Endothelial cell of umbilical vein (primary cell): ENCODE results near the gene XIRP2. TPM values are rescaled to one million over a fixed set of nuclear protein-coding genes. Genes with fewer than 3 reads are reported as not detected.

Source experiments
- BruUV-seq: library from RNA; stranded (reverse); fragments of 400-500 nt; replicated peaks from 2 replicates; lab custom pipeline; 2021; lab: Mats Ljungman, UMichigan
- CTCF ChIA-PET: fragments of 300-600, 350-600 bp; sonication (Branson Sonifier 250); formaldehyde crosslinking; loops from one replicate; lab custom pipeline; 2021; ENCODE audit warnings: antibody characterized with exemption, inconsistent platforms; lab: Charles Lee
- POLR2A ChIA-PET: fragments of 300-600, 350-600 bp; sonication (Branson Sonifier 250); formaldehyde crosslinking; loops from one replicate; lab custom pipeline; 2021; ENCODE audit warnings: antibody characterized with exemption, inconsistent platforms; lab: Charles Lee
- DNase-seq: peaks from one replicate; pipeline ENCODE4 v3.0.0-alpha.2; 2011; ENCODE audit warnings: low read depth, low spot score
- FAIRE-seq: peaks from 2 replicates; lab custom pipeline; 2011; peaks lifted over from hg19 to GRCh38; lab: Jason Lieb, UNC
- H2AFZ ChIP-seq: 2 replicates; pipeline ENCODE4 v1.6.0; 2012; ENCODE audit warnings: low read depth, low read length, control low read depth, inconsistent platforms
- H3K27ac ChIP-seq: 2 replicates; pipeline ENCODE4 v1.5.1; 2011; ENCODE audit warnings: low read depth, mild to moderate bottlenecking, control low read depth, low read length, moderate library complexity; ENCODE audit not compliant: insufficient read depth
- H3K27me3 ChIP-seq, 2 experiments: 2 replicates each; pipeline versions ENCODE4 v1.6.0 to v1.6.1; 2011; ENCODE audit warnings: low read length in 2 of 2, mixed read lengths in 1 of 2; ENCODE audit not compliant: control insufficient read depth in 2 of 2, insufficient read depth in 2 of 2
- H3K36me3 ChIP-seq, 2 experiments: 2 replicates in 1 of 2; 3 replicates in 1 of 2; pipeline ENCODE4 v1.5.1; 2011; ENCODE audit warnings: low read length in 2 of 2, mild to moderate bottlenecking in 1 of 2, moderate library complexity in 1 of 2; ENCODE audit not compliant: control insufficient read depth in 2 of 2, insufficient read depth in 2 of 2; ENCODE audit errors: extremely low read depth in 1 of 2
- H3K4me1 ChIP-seq: 3 replicates; pipeline ENCODE4 v1.5.1; 2011; ENCODE audit warnings: mild to moderate bottlenecking, low read length; ENCODE audit not compliant: control insufficient read depth, insufficient read depth; ENCODE audit errors: extremely low read depth
- H3K4me2 ChIP-seq: 2 replicates; pipeline ENCODE4 v1.6.1; 2011; ENCODE audit warnings: low read length, control low read depth, mixed read lengths; ENCODE audit not compliant: insufficient read depth
- H3K4me3 ChIP-seq, 3 experiments: fragments of 200-600 bp in 1 of 3; sonication (generic), shearing (Covaris generic) in 1 of 3; replicated peaks in 1 of 3; 2 replicates each; pipeline ENCODE4 v1.5.1; 2011 to 2016; ENCODE audit warnings: control low read depth in 3 of 3, low read length in 3 of 3, mild to moderate bottlenecking in 2 of 3, inconsistent platforms in 1 of 3, low read depth in 1 of 3, moderate library complexity in 1 of 3; ENCODE audit not compliant: insufficient read depth in 1 of 3
- H3K79me2 ChIP-seq: 2 replicates; pipeline ENCODE4 v1.6.0; 2012; ENCODE audit warnings: low read length, inconsistent platforms; ENCODE audit not compliant: control insufficient read depth, insufficient read depth
- H3K9ac ChIP-seq: replicated peaks from 2 replicates; pipeline ENCODE3; 2011; ENCODE audit warnings: low read length, control low read depth; ENCODE audit not compliant: insufficient read depth; ENCODE audit errors: extremely low read depth
- H3K9me1 ChIP-seq: replicated peaks from 3 replicates; pipeline ENCODE4 v1.6.0; 2011; ENCODE audit warnings: mild to moderate bottlenecking, low read length; ENCODE audit not compliant: control insufficient read depth, insufficient read depth; ENCODE audit errors: extremely low read depth
- H3K9me3 ChIP-seq: replicated peaks from 2 replicates; pipeline ENCODE4 v1.5.1; 2012; ENCODE audit warnings: low read length, inconsistent platforms; ENCODE audit not compliant: control insufficient read depth, insufficient read depth
- H4K20me1 ChIP-seq: replicated peaks from 2 replicates; pipeline ENCODE3; 2011; ENCODE audit warnings: mild to moderate bottlenecking, low read length; ENCODE audit not compliant: control insufficient read depth, insufficient read depth; ENCODE audit errors: extremely low read depth
- CTCF ChIP-seq, 2 donors: IDR thresholded peaks; 1 replicate in 1 of 2; 2 replicates in 1 of 2; pipeline ENCODE4 v1.5.1; 2011; ENCODE audit warnings: low read length in 2 of 2, mild to moderate bottlenecking in 2 of 2, moderate library complexity in 2 of 2, control low read depth in 1 of 2, inconsistent platforms in 1 of 2, low read depth in 1 of 2; ENCODE audit not compliant: insufficient read depth in 1 of 2; ENCODE audit errors: extremely low read depth in 1 of 2
- EZH2 ChIP-seq: IDR thresholded peaks from 2 replicates; pipeline ENCODE4 v1.6.1; 2012; ENCODE audit warnings: borderline replicate concordance, low read depth, mild to moderate bottlenecking, moderate library complexity, low read length, inconsistent platforms; ENCODE audit not compliant: severe bottlenecking
- FOS ChIP-seq: IDR thresholded peaks from 2 replicates; pipeline ENCODE4 v1.6.1; 2011; ENCODE audit warnings: mild to moderate bottlenecking, low read length, moderate library complexity, borderline replicate concordance; ENCODE audit not compliant: insufficient read depth
- GATA2 ChIP-seq: IDR thresholded peaks from 2 replicates; pipeline ENCODE4 v1.7.0; 2011; ENCODE audit warnings: low read depth, mild to moderate bottlenecking, moderate library complexity, mixed read lengths, low read length; ENCODE audit not compliant: insufficient read length, insufficient read depth
- JUN ChIP-seq: IDR thresholded peaks from 2 replicates; pipeline ENCODE4 v1.6.1; 2011; ENCODE audit warnings: borderline replicate concordance, low read depth; ENCODE audit not compliant: insufficient read length, insufficient read depth
- MAX ChIP-seq: IDR thresholded peaks from 2 replicates; pipeline ENCODE4 v1.6.1; 2011; ENCODE audit not compliant: insufficient read depth, insufficient read length
- MYC ChIP-seq: IDR thresholded peaks from one replicate; pipeline ENCODE4 v1.6.1; 2011; ENCODE audit warnings: mild to moderate bottlenecking, low read depth, low read length
- POLR2A ChIP-seq: IDR thresholded peaks from 2 replicates; pipeline ENCODE4 v1.6.1; 2012; ENCODE audit warnings: low read depth, mild to moderate bottlenecking, control low read depth, low read length
- POLR2AphosphoS5 ChIP-seq: IDR thresholded peaks from 2 replicates; pipeline ENCODE4 v1.6.1; 2012; ENCODE audit warnings: low read depth, mild to moderate bottlenecking, control low read depth, low read length, moderate library complexity; ENCODE audit not compliant: insufficient read depth
- dilution Hi-C: fragments of 300-500 bp; cut with MboI; formaldehyde crosslinking; loops from one replicate; pipeline ENCODE4 v1.15.0; 2019; ENCODE audit warnings: low sequenced_read_pairs; ENCODE audit not compliant: extremely low pct_ligation_motif_present
- intact Hi-C: fragments of 100-400 bp; cut with micrococcal nuclease; formaldehyde crosslinking; loops from one replicate; pipeline ENCODE4 v1.10.0; 2022
- polyA plus RNA-seq, 4 experiments: library from polyadenylated mRNA; depleted of rRNA in 3 of 4; stranded (reverse) in 3 of 4; unstranded in 1 of 4; fragments of >200 nt; gene quantifications; 2 replicates each; pipeline versions ENCODE4 v1.2.1 to v1.2.3, GENCODE V29; 2011 to 2012; ENCODE audit warnings: missing spikeins in 1 of 4
- total RNA-seq: library from RNA; stranded (reverse); gene quantifications from 2 replicates; pipeline ENCODE4 v1.2.3, GENCODE V29; 2021

XIRP2 gene
- total and polyA plus RNA-seq, 2 donors (not counting 3 experiments of a cell fraction or from before 2014, with no cell fraction given), result 0.08 to 0.66 TPM

DNA sequence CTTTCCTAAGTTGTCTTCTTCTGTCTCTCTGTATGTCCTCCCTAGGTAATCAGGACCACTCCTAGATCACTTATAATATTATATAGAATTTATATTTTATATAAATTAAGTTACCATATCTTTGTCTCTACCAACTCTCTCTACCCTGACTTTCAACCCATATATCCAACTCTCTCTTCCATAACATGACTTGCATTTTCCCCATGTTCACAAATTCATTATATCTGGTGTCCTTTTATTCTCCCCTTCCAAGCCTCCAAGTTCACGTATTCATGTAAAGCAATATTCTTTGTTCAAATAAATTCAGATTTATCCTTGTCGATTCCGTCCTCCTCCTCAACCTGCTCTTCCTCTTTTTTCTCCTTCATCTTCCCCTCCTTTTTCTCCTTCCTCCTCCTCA lies 127.5 kb downstream of the XIRP2 start:
- POLR2A ChIA-PET, result no interaction called here
- Histone ChIP-seq H3K79me2 (no peaks in the 10 kb centered on the region), H2AFZ (no peak overlapping the region), H3K9ac (no peak overlapping the region), H3K27me3 (no peaks in the 10 kb centered on the region), H3K4me1 (no peaks in the 10 kb centered on the region), H3K4me2 (no peak overlapping the region), H3K4me3 (no peak overlapping the region), H4K20me1 (no peaks in the 10 kb centered on the region), H3K27ac (no peak overlapping the region), H3K36me3 (no peaks in the 10 kb centered on the region), H3K9me1 (no peaks in the 10 kb centered on the region), H3K9me3 (no peaks in the 10 kb centered on the region)
- DNase-seq (no peak), FAIRE-seq (no peak)
- dilution Hi-C loops (no loop called here), intact Hi-C loops (no loop called here)
- CTCF ChIA-PET, result no interaction called here
- TF ChIP-seq POLR2A (no peak), GATA2 (no peak), MYC (no peak), JUN (no peak), MAX (no peak), POLR2AphosphoS5 (no peak), EZH2 (no peak)
- no TSS peak for BruUV-seq

DNA sequence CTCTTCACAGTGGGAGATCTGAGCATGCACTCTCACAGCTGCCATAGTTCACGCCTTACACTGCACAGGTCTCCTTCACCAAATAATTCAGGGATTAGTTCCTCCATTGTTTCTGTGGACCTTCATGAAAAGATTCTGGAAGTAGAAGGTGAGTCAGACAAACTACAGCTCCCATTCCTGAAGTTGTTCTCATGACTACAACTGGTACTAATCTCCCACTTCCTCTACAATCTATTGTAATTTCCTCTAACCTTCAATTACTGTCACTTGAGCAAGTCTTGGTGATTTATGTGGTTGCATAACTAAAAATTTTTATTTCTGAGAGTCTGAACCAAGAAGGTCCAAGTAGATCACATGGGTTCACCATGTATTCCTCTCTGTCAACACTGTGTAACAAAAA lies 128.7 kb downstream of the XIRP2 start:
- dilution Hi-C loops (no loop called here), intact Hi-C loops (no loop called here)
- Histone ChIP-seq H3K36me3 (no peaks in the 10 kb centered on the region), H3K4me2 (no peak overlapping the region), H4K20me1 (no peaks in the 10 kb centered on the region), H3K9ac (no peak overlapping the region), H3K79me2 (no peaks in the 10 kb centered on the region), H3K27me3 (no peaks in the 10 kb centered on the region), H2AFZ (no peak overlapping the region), H3K9me3 (no peaks in the 10 kb centered on the region), H3K4me3 (no peak overlapping the region), H3K4me1 (no peaks in the 10 kb centered on the region), H3K9me1 (no peaks in the 10 kb centered on the region), H3K27ac (no peak overlapping the region)
- no peak for TF ChIP-seq POLR2A
- no peak for TF ChIP-seq FOS
- no peak for TF ChIP-seq MAX
- TF ChIP-seq MYC, result no peak
- TF ChIP-seq CTCF (IDR thresholded peaks at IDR 0.05; ENCODE audit: extremely low read depth in 1 of 2, insufficient read depth in 1 of 2, low read depth in 1 of 2, low read length in 2 of 2), result no peak
- no peak for TF ChIP-seq EZH2
- no peak for TF ChIP-seq GATA2
- no peak for TF ChIP-seq JUN
- TF ChIP-seq POLR2AphosphoS5, result no peak
- ChIA-PET CTCF (no interaction called here), POLR2A (no interaction called here)
- BruUV-seq, result no TSS peak
- DNase-seq (no peak), FAIRE-seq (no peak)
